ENCODE data around the gene CPNE2.

GRCh38 chr16:57152096-57153093, 60.0 kb downstream of the CPNE2 start:
- TF ChIP-seq ZNF274 (IDR thresholded peaks at IDR 0.05; ENCODE audit: low read depth, low read length), result no peak
- no peak for TF ChIP-seq SUZ12 (IDR thresholded peaks at IDR 0.05; ENCODE audit: extremely low read depth, insufficient read depth, insufficient read length)
